Medulla oblongata (tissue), 1 donor: ENCODE measurements around the gene GABRA4.

ENCODE experiments used
- DNase-seq: peaks from one replicate; pipeline ENCODE4 v3.0.0-alpha.2; 2015; ENCODE audit errors: extremely low spot score

The GABRA4 gene

DNA sequence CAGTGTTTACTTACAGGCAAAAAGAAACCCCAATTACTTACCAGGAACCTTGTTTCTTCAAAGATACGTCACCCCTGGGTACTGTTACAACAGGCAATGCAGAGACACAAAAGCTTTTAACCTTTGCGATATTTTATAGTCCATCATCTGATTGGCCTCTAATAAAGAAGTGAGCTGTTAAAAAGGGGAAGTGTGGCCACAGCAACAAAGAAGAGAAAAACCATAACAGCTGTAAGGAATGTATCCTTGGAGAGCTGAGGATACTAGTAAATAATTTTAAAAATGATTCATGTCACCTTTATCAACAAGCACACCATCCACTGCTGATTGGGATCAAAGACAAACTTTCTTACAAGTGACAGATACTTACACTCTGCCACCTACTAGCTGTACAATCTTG, 14.1 kb downstream of the GABRA4 start:
- DNase-seq = no peak

DNA sequence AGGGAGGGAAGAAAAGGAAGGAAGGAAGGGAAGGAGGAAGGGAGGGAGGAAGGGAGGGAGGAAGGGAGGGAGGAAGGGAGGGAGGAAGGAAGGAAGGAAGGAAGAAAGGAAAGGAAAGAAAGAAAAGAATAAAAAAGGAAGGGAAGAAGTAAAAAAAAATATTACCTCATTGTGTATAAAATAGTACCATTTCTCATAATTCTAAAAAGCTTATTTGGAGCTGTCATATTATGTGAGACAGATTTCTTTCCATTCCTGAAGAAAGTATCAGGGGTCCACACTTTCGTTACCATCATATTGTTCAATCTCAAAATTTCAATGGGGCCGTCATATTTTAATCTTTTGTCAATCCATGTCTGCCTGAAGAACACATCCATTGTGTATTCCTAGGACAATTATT, 16.1 kb downstream of the GABRA4 start:
- DNase-seq = no peak

DNA sequence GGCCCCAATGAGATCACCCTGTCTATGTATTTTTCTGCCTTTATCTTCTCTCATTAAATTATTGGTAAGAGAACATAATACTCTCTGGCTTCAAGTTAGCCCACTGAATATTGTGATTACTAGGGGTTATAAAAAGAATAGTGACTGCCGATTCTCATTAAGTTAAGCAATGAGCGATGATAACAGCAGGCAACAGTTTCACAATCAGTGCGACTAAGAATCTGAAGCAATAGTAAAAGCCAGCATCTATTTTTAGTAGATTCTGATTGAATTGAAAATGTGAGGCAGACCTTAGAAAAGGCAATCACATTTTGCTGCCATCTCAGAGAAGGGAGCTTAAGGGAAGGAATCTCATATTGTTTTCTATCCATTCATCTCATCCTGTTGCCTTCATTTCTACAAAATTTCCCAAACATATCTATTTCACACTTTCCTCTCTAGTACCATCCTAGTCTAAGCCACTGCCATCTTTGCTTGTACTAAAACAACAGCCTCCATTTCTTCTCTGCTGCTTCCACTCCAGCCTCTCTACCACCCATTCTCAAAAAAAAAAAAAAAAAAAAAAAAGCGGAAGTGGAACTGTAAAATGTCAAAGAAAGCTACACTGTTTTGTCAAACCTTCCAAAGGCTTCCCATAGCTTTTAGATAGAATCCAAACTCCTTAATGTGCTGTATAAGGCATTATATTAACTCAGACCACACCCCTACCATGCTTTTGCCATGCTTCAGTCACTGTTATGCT, 17.4 kb downstream of the GABRA4 start:
- no peak for DNase-seq

DNA sequence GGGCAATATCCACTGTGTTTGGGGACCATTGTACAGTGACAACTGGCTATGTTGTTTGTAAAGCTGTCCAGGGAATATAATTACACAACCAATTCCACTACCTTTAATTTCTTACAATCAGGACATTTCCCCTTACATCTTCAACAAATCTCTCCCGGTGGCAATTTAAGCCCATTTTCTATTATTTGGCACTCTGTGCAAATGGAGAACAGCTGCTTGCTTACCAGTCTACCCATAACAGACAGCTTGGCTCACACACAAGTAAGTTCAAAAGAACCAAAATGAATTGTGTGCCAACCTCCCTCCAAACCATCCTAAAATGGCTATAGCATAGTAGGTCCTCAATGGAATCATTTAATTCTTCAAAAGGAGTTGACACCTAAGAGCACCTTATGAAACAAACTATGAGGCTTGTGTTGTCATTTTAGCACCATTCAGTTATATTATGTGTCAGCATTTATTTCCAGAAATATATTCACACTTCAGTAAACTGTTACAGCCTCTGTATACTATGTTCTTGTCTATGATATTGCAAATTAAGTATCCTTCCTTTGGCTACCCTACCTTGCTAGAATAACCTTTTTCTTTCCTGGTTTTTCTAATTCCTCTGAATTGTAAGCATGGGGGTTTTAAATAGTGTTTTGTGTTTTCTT, 18.4 kb downstream of the GABRA4 start:
- DNase-seq = no peak

DNA sequence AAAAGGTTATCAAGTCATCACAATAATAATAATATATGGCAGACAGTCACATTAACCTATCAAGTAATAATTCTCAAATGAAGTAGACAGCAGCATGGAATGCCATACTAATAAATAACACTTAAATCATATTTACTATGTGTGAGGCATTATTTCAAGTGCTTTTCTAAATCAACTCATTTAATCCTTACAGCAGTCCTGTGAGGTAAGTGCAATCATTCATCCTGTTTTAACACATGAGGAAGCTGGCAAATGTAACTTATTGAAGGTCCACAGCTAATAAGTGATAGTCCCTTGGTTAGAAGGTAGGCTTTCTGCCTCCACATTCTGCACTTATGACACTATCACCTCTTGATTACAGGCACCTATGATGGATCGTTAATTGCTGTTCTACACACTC, 24.5 kb downstream of the GABRA4 start:
- no peak for DNase-seq

DNA sequence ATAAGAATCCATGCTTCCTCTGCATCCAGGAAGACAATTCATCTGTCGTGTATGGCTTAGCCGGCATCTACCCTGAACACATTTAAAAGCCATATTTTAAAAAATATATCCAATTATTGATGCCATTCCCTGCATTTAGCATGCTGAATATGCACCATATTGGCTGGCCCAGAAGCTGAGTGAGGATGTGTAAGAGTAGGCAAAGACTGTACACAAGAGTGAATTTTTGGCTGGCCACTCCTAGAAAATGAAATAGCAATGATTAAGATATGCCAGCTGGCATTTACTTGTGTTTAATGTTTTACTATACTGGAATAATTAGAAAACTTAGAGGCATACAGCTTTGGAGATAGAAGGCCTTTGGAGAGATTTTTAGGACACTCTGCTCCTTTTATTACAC, 25.8 kb downstream of the GABRA4 start:
- no peak for DNase-seq

DNA sequence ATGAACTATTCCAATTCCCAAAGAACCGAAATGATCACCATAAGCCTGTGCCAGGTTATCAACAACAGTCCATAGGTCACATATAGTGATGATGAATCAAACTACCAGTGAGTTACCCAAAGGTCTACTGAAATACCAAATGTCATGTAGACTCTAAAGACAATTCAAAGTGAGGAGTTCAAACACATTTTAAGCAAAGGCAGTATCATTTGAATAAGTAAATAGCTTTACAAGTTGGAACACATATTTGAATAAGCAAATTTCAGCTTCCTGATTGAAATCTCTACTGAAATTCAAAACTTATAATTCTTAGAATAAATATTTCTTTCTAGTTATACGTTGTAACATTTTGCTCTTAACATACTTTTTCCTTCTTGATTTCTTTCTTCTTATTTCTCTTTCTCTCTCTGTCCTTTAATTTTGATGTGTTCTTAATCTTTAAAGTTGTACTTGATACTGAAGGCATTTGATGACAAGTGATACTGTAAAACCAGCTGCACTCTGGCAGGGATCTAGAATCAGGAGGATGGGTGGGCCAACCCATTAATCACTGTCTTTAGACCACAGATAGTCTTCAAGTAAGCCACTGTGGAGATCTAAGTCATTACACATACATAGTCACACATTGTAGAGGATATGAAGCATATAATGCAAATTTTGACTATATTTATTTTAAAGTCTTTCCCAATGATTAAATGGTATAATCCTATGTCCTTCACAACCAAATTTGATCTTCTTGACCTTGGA, 34.5 kb downstream of the GABRA4 start:
- DNase-seq = no peak

DNA sequence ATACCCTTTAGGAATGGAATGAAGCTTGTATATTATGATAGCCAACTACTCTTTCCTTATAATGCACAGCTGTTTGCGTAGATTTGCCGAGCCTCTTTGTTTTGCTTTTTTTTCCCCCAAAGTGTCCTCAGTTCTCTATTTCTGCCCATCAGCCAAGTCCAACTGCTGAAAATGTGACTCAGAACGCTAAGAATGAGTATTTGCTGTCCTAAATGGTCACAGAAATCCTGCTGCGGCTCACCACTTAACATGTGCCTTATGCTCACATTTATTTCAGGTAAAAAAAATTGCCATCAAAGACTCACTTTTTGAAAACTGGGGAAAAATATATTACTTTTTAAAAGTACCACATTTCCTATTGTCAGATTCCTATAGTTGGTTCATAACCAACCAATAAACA, 36.9 kb downstream of the GABRA4 start:
- DNase-seq = no peak

DNA sequence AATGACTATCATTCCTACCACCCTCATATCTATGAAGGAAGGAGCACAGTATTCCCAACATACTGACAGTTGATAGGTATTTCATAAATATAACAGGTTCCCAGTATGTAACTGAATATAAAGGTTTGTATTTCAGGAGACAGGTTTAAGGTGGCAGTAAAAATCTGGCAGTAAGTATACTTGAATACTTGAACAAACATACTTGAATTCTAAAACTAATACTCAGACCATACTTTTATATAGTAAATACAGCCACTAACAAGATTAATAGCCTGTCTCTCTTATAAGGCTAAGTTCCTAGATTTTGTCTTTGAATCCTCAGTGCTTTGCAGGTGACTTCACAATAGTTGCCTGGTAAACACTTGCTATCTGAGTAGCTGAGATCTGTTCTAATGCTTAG, 37.8 kb downstream of the GABRA4 start:
- no peak for DNase-seq

DNA sequence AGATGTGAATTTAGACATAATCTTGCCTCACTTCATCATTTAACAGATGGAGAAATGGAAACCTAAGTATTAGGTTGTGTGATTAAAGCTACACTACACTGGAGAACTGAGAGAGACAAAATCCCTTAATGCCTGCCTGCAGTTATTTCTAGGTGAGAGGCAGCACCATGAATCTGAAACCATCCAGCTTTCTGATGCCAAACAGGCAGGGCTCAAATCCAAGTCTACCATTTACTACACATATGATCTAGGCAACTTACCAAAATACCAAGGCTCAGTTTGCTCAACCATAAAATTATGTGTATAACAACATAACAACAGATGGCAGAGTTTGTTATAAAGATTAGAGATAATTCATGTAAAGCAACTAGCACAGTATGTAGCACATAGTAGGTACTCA, 38.7 kb downstream of the GABRA4 start:
- no peak for DNase-seq

DNA sequence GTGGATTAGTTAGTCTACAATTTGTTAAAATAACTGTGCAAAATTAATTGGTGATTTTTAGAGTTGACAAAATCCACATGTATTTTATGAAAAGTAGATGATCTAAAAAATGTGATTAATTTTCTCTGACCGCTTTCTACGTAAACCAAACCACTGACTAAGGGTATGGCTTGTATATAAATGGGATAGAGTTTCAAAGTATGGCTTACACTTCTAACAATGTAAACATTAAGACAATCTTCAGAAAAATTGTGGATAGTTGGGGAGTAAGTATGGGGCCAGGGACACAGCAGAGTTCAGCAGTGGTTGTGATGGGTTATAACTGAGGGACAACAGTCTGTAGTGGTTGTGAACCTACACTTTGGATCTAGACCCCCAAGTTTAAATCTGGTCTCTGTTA, 39.8 kb downstream of the GABRA4 start:
- DNase-seq = no peak

DNA sequence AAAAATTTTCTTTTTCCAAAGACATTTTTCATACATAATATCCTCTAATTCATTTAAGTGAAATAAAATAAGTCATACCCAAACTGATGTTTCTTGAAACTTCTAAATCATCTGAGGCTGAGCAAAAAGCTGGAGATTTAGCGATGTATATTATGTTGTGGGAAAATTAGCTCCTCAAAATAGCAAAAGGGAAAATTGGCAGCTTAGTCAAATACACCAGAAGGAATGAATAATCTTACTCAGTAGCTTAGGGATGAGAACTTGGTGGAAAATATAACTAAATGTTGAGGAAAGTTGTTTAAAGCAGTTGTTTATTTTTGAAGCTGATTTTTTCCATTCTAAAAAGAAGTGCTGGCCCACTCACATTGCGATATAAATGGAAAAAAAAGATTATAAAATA, 40.9 kb downstream of the GABRA4 start:
- DNase-seq = no peak

DNA sequence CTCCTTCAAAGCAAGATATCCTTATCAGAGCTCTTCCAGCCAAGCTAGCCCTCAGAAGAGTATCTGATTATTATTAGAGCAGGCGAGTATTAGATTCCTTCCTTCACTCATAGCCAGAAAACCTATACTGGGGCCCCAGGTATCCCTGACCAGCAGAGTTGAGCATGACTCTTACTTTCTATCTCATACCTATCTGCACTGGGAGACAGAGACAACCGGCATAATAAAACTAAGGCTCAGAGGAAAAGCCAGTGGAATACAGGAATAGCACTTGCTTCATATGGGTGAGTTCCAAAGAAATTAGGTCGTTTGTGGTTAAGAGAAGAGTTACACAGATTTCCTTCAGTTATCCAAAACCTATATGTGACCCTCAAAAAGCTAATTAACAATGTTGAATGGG, 42.6 kb downstream of the GABRA4 start:
- DNase-seq = no peak

DNA sequence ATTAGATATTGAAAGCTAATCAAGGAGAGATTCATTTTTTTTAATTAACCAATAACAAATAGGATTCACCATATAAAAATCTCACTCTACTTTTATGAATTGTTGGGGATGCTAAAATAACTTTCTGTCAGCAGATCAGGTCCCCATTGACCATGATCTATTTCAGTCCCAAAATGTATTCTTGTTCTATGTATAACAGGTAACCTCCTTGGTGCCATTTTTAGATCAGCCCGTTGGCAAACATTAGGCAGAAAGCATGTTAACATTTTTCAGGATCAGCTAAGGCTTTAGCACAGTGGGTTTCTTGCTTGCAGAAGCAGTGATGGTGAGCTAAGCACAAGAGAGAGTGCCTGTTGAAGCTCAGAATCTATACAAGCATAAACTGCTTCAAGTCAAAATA, 43.6 kb downstream of the GABRA4 start:
- DNase-seq = no peak

DNA sequence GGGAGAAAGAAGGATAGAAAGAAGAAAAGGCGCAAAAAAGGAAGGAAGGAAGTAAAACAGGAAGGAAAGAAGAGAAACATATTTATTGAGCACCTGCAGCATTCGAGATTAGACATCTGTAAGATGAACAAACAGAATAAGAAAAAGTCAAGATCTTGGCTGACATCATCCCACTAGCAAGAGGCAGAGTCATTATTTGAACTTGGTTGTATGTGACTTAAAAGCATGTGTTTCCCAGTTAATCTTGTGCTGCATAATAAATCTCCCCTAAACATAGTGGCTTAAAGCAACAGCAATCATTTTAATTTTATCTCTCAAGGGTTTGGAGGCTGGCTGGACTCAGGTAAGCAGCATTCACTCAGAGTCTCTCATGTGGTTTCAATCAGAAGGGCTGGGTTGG, 45.8 kb downstream of the GABRA4 start:
- no peak for DNase-seq

DNA sequence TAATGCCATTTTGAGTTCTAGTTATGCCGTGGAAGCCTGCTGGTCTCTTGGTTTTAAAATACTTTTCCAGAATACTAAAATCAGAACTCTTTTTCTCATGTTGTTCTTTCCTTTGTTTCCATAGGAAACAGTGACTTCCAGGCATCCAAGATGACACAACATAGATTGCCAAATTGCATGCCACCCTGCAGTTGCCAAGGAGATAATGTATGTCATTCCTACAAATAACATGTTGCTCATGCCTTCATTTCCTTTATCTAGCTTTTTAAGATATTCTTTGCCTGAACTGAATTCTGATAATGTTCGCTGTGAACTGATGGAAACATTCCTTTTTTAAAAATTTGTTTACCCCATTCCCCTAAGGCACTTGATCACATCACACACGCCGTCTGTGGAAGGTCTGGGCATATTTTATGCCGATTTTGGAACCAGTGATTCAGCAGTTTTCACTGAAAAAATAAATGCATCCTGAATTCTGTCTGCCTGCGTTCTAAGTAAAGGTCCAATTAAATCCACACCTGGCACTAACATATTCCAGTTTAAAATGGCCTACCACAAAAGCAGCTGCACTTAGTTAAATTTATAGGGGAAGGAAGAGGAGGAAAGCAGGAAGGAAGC, 46.4 kb downstream of the GABRA4 start:
- no peak for DNase-seq

DNA sequence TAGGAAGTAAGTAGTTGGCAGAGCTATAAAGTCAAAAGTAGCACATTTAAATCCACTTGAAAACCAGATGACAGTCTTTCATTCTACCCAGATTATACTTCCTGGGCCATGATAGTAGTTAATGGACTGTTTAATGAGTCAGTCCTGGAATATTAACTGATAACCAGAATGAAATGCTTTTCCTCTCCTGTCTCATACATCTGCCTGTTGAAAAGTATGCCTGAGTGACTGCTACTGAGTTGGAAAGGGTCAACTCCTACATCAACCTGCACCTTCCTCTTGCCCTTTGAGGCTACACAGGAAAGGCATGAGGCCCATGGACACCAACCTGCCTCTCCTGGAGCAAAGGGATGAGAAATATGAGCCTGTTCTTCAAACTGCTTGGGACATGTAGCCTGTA, 48.3 kb downstream of the GABRA4 start:
- no peak for DNase-seq

DNA sequence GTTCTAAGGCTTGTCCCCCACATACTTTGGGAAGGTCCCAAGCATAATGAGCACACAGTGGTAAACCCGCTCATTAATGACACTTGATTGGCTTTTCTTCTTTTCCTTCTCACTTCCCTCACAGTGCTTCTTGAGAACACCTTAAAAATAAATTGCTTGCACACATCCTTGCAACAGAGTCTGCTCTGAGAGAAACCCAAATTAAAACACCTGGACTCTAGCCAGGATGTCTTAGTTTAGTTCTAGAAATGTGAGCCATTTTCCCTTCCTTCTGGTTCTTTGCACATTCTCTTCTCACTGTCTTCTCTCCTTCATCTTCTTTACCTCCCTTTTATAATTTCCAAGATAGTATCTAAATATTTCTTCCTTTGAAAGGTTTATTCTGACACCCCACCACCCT, 49.0 kb downstream of the GABRA4 start:
- no peak for DNase-seq

DNA sequence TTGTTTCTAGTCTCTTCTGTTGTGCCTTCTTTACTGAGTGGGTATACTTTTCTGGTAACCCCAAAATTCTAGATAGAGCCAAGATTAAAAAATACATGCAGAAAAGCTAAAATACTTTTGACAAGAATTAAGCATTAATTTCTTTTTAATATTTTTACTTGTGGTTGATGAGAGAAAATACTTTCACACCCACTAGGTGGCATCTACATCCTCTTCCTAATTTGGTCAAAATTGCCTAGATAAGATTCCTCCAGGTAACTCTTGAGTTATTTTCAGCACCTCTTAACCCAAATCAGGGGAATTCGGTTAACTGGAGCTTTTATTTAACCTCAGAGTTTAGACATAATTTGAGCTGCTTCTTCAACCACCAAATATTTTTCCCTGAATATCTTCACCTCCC, 55.9 kb downstream of the GABRA4 start:
- DNase-seq = no peak

DNA sequence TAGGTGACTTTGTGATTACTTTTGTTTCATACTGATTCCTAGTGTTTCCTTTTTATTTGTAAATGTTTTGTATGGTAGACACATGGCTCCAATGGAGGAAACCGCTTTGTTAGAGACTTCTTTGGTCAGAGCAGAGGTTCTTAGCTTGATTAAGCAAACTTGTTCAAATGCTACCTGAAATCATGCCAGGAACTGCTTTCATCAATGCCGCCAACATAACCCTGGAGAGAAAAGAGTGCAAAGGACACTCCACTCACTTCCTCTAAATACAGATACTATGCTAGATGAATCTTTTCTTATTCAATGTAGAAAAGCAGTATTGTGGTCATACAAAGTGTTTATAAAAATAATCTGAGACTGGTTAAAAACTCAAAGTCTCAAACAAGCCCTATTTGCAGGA, 58.7 kb downstream of the GABRA4 start:
- DNase-seq = no peak

DNA sequence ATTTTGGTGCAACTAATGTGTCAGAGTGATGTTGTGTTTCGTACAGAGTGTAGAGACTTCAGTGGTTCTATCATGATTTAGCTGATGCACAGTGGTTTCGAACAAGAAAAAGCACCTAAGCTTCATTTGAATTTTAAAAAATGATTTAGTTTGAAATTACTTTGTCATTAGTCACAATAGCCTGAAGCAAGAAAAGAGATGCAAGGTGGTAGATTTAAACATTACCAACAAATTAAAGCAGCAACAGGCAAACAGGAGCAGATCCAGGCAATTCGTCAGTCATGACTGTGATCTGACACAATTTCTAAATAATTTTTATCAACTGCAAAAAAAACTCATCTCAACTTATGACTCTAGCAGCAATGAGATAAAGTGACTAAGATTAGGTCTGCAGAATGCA, 59.7 kb downstream of the GABRA4 start:
- no peak for DNase-seq

DNA sequence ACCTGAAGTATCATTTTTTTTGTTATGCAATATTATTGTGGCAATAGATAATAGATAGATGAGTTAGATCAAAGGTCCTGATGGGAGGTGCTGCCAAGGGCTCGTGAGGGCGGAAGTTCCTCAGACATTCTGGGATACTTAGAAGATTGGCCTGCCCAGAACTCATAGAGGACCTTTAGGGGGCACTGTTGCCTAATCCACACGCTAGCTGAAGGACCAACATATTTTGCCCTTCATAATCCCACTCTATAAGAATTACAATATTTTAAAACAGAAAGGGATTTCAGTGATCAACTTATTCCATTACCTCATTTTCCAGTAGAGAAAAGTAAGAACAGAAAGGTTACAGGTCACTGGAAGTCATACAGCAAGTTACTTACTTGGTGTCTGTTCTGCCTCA, 61.4 kb downstream of the GABRA4 start:
- peak; percentile 76 for DNase-seq

DNA sequence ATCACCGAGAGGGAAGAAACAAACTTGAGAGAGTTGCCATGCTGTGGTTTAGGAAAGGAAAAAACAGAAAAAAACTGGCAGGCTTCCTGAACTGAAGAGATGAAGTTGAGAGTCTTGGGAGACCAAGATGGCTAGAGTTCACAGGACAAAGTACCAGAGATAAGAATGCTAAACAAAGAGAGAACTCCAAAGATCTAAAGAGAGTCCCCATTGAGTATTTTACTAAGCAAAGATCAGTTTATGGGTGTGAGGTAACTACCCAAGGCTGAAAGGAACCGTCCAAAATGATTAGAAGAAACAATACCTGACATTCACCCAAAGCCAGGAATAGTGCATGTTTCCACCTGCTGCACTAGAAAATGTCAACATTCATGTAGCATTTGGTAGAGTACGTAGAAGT, 62.5 kb downstream of the GABRA4 start:
- no peak for DNase-seq
